ENCODE measurements around the gene TRIM56. TPM values are rescaled to one million over a fixed set of nuclear protein-coding genes. Genes with fewer than 3 reads are reported as not detected.

Gene TRIM56
- total and polyA plus RNA-seq, 9 of the 15 experiments (the other 6 are each of a cell fraction or from before 2014, with no cell fraction given) = 2.0 to 29.7 (median 11.6) TPM

DNA sequence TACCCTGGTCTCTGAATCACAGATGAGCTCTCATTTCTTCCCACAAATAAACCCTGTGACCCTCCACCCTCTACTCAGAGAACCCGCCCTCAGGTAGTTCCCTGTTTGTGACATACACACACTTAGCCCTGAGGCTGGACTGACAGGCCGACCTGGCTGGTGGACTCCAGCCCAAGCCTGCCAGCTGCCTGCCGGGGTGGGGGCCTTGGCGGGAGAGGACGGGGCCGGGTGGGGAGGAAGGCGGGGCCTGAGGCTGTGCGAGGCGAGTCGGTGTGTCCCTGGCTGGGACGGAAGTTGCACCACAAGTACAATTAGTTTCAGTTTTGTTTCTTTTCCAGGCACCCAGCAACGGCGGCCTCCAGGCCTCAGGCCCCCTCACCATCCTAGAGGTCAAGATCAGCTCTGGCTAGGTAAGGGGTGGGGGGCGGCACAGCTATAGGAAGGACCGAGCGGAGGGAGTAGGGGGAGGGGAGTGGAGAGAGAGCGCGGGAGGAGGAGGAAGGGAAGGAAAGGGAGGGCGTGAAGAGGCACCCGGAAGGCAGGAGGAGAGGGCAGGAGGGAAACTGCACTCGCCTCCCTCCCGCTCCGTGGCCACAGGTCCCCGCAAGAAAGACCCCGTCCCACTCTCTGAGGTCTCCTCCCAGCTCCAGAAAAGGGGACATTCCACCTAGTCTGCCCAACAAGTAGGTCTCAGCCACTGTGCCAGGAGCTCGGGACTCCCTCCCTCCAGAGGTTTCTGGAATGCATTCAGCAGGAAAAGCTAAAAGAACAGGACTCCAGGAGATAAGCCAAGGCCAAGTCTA lies at the start of gene TRIM56 (continued):
- TF ChIP-seq, protein P1, sequence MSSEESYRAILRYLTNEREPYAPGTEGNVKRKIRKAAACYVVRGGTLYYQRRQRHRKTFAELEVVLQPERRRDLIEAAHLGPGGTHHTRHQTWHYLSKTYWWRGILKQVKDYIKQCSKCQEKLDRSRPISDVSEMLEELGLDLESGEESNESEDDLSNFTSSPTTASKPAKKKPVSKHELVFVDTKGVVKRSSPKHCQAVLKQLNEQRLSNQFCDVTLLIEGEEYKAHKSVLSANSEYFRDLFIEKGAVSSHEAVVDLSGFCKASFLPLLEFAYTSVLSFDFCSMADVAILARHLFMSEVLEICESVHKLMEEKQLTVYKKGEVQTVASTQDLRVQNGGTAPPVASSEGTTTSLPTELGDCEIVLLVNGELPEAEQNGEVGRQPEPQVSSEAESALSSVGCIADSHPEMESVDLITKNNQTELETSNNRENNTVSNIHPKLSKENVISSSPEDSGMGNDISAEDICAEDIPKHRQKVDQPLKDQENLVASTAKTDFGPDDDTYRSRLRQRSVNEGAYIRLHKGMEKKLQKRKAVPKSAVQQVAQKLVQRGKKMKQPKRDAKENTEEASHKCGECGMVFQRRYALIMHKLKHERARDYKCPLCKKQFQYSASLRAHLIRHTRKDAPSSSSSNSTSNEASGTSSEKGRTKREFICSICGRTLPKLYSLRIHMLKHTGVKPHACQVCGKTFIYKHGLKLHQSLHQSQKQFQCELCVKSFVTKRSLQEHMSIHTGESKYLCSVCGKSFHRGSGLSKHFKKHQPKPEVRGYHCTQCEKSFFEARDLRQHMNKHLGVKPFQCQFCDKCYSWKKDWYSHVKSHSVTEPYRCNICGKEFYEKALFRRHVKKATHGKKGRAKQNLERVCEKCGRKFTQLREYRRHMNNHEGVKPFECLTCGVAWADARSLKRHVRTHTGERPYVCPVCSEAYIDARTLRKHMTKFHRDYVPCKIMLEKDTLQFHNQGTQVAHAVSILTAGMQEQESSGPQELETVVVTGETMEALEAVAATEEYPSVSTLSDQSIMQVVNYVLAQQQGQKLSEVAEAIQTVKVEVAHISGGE (CRISPR knock-in tag; IDR thresholded peaks at IDR 0.05) = peak in 1 of 3 experiments; percentile 79; a peak in 2 of 6 replicates
- TF ChIP-seq, protein P2, sequence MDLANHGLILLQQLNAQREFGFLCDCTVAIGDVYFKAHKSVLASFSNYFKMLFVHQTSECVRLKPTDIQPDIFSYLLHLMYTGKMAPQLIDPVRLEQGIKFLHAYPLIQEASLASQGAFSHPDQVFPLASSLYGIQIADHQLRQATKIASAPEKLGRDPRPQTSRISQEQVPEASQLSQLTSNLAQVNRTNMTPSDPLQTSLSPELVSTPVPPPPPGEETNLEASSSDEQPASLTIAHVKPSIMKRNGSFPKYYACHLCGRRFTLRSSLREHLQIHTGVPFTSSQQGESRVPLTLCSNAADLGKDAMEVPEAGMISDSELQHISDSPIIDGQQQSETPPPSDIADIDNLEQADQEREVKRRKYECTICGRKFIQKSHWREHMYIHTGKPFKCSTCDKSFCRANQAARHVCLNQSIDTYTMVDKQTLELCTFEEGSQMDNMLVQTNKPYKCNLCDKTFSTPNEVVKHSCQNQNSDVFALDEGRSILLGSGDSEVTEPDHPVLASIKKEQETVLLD (IDR thresholded peaks at IDR 0.05) = 0 out of 2 replicates have a peak, but pooled peaks have one; percentile 13
- no peak for TF ChIP-seq CREB1 (IDR thresholded peaks at IDR 0.05)
- 0 out of 2 replicates have a peak, but pooled peaks have one; percentile 5 for TF ChIP-seq CREB1 (CRISPR knock-in tag; IDR thresholded peaks at IDR 0.05)
- TF ChIP-seq ZNF232 (CRISPR knock-in tag; IDR thresholded peaks at IDR 0.05) = 0 out of 2 replicates have a peak, but pooled peaks have one; percentile 2
- TF ChIP-seq TAF1 (IDR thresholded peaks at IDR 0.05; ENCODE audit: control insufficient read depth, extremely low read depth, insufficient read depth, low read length, severe bottlenecking) = peak; percentile 18
- peak; percentile 74 for TF ChIP-seq PHF8 (IDR thresholded peaks at IDR 0.05; ENCODE audit: borderline replicate concordance, low read length)
- peak; percentile 91 for TF ChIP-seq TAF7 (tag; IDR thresholded peaks at IDR 0.05)
- no peak for TF ChIP-seq ATF1 (CRISPR knock-in tag; IDR thresholded peaks at IDR 0.05)
- TF ChIP-seq ATF1 (tag; IDR thresholded peaks at IDR 0.05) = 0 out of 2 replicates have a peak, but pooled peaks have one; percentile 14
- peak; percentile 40 for TF ChIP-seq HCFC1 (IDR thresholded peaks at IDR 0.05; ENCODE audit: low read depth, low read length)
- 0 out of 2 replicates have a peak, but pooled peaks have one; percentile 16 for TF ChIP-seq FOXM1 (IDR thresholded peaks at IDR 0.05; ENCODE audit: low read depth)
- no peak for TF ChIP-seq FOXM1 (CRISPR knock-in tag; IDR thresholded peaks at IDR 0.05; ENCODE audit: low read depth)
- no peak for TF ChIP-seq BDP1 (IDR thresholded peaks at IDR 0.05; ENCODE audit: insufficient read depth, insufficient read length)
- TF ChIP-seq CBX5 (IDR thresholded peaks at IDR 0.05; ENCODE audit: borderline replicate concordance, low read depth) = 0 out of 2 replicates have a peak, but pooled peaks have one; percentile 11
- peak; percentile 21; the same call in 1 of the 2 replicates for TF ChIP-seq ESRRA (IDR thresholded peaks at IDR 0.05; ENCODE audit: borderline replicate concordance, low read depth)
- peak; percentile 86 for TF ChIP-seq GABPA (tag; conservative IDR thresholded peaks at IDR 0.05; ENCODE audit: low read depth)
- TF ChIP-seq, protein P3, sequence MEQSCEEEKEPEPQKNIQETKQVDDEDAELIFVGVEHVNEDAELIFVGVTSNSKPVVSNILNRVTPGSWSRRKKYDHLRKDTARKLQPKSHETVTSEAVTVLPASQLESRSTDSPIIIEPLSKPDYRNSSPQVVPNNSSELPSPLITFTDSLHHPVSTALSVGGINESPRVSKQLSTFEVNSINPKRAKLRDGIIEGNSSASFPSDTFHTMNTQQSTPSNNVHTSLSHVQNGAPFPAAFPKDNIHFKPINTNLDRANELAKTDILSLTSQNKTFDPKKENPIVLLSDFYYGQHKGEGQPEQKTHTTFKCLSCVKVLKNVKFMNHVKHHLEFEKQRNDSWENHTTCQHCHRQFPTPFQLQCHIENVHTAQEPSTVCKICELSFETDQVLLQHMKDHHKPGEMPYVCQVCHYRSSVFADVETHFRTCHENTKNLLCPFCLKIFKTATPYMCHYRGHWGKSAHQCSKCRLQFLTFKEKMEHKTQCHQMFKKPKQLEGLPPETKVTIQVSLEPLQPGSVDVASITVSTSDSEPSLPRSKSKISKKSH (CRISPR knock-in tag; IDR thresholded peaks at IDR 0.05) = no peak

All from K562 (cell line).